GM19099 (cell line): ENCODE data around the gene TPK1.

Experiments used
- POLR2A ChIP-seq: IDR thresholded peaks from 3 replicates; pipeline ENCODE4 v1.6.1; 2011; ENCODE audit warnings: low read depth; ENCODE audit not compliant: insufficient read length; ENCODE audit errors: extremely low read depth

TPK1 gene

DNA sequence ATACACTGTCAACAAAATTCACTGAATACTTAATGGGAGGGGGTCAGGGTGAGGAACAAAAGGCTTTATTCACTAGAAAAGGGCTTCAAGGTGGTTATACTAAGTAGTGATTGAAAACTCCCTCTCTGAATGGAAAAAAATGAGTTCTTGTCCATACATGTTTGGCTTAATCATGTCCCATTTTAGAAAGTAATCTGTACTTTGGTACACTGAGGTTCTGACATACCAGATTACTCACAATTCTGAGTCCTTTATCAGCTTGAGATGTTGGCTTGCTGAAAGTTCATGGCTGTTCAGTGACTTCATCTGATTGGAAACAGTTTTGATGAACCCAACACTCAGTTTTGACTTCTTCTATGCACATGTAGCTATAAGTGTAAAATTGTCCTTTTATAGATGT, 419.5 kb downstream of the TPK1 start:
- TF ChIP-seq POLR2A, result no peak

DNA sequence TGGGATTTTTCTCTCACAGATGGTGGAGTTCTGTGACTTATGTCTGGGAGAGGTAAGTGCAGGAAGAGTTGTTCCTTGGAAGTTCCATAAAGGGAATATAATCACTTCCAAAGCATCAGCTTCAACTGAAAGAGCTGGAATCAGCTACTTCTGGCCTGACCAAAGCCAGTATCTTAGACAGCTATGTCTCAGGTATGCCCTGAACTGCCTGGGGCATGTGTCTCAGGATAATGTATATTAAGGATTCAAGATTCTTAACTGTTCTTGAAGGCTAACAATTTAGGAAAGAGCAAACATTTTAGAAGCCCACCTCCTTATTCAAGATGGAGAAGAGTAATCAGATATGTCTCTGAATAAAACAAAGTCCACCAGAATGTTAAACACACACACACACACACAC, 420.0 kb downstream of the TPK1 start:
- TF ChIP-seq POLR2A, result no peak

- no peak for TF ChIP-seq POLR2A
Observed at GRCh38 chr7:144414815-144415214, 421.0 kb downstream of the TPK1 start.

GRCh38 chr7:144410441-144410840, 425.4 kb downstream of the TPK1 start:
- no peak for TF ChIP-seq POLR2A

- no peak for TF ChIP-seq POLR2A
Observed at GRCh38 chr7:144408121-144408520, 427.7 kb downstream of the TPK1 start.

DNA sequence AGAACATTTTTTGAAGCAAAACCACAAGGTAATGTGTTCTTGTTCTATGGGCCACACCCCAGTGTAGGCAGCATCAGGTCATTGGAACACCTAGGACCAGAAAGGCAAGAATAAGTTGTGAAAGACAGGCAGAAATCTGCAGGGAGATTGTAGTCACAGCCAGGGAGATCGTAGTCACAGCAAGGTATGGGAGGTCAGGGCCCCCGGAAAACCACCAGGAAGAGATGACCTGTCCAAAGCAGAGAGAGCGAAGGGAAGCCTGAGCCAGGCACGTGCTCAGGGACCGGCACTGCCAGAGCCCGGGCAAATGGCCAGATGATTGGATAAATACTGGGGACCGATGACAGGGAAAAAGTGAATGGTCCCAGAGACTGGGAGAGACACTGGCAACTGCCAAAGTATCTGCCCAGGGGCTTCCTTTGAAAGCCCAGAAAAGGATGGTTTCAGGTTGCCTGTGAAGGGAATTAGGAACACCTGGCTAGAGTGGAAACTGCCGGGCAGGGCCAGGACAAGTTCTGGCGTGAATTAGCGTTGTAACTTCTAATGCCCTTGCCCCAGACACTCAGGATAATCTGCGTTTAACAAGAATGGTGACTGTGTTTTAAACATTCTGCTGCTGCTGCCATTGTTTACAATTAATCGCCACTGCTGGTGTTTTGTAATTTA, 428.5 kb downstream of the TPK1 start:
- no peak for TF ChIP-seq POLR2A

- TF ChIP-seq POLR2A, result no peak
Observed at GRCh38 chr7:144404946-144405345, 430.9 kb downstream of the TPK1 start.

- TF ChIP-seq POLR2A, result no peak
Observed at GRCh38 chr7:144403649-144404061, 432.2 kb downstream of the TPK1 start, which contains the start of gene NOBOX. NOBOX (minus strand) TSS chr7:144403693.

GRCh38 chr7:144403102-144403501, 432.8 kb downstream of the TPK1 start:
- TF ChIP-seq POLR2A, result no peak
